Keratinocyte (primary cell): ENCODE data around the gene EEF2K. TPM values are rescaled to one million over a fixed set of nuclear protein-coding genes. Genes with fewer than 3 reads are reported as not detected.

ENCODE experiments used
- DNase-seq: peaks from one replicate; pipeline ENCODE4 v3.0.0-alpha.2; 2011; ENCODE audit warnings: low read depth, missing footprints, low spot score
- FAIRE-seq: peaks from 2 replicates; lab custom pipeline; 2011; peaks lifted over from hg19 to GRCh38; lab: Jason Lieb, UNC
- H2AFZ ChIP-seq: 2 replicates; pipeline ENCODE4 v1.6.0; 2012; ENCODE audit warnings: low read length, control low read depth, inconsistent platforms; ENCODE audit not compliant: control insufficient read depth
- H3K27ac ChIP-seq: 2 replicates; pipeline ENCODE4 v1.5.1; 2011; ENCODE audit warnings: low read length; ENCODE audit not compliant: control insufficient read depth, insufficient read depth
- H3K27me3 ChIP-seq: 3 replicates; pipeline ENCODE4 v1.6.0; 2011; ENCODE audit warnings: low read length; ENCODE audit not compliant: control insufficient read depth, insufficient read depth; ENCODE audit errors: extremely low read depth
- H3K36me3 ChIP-seq, 2 experiments: 2 replicates in 1 of 2; 3 replicates in 1 of 2; pipeline ENCODE4 v1.5.1; 2011; ENCODE audit warnings: low read length in 2 of 2, mild to moderate bottlenecking in 1 of 2; ENCODE audit not compliant: control insufficient read depth in 2 of 2, insufficient read depth in 2 of 2; ENCODE audit errors: extremely low read depth in 1 of 2
- H3K4me1 ChIP-seq: 3 replicates; pipeline ENCODE4 v1.5.1; 2011; ENCODE audit warnings: low read length; ENCODE audit not compliant: control insufficient read depth, insufficient read depth; ENCODE audit errors: extremely low read depth
- H3K4me2 ChIP-seq: 3 replicates; pipeline ENCODE4 v1.6.0; 2011; ENCODE audit warnings: low read depth, low read length; ENCODE audit not compliant: control insufficient read depth, insufficient read depth; ENCODE audit errors: extremely low read depth
- H3K4me3 ChIP-seq, 3 experiments: fragments of 200-600 bp in 1 of 3; sonication (generic) in 1 of 3; 2 replicates in 2 of 3; 3 replicates in 1 of 3; pipeline ENCODE4 v1.5.1; 2011 to 2016; ENCODE audit warnings: low read length in 3 of 3, mild to moderate bottlenecking in 3 of 3, control low read depth in 2 of 3, inconsistent platforms in 1 of 3, low read depth in 1 of 3, mixed read lengths in 1 of 3, mixed run types in 1 of 3, moderate library complexity in 1 of 3; ENCODE audit not compliant: control insufficient read depth in 2 of 3, insufficient read depth in 2 of 3; ENCODE audit errors: extremely low read depth in 1 of 3
- H3K79me2 ChIP-seq: 2 replicates; pipeline ENCODE4 v1.6.0; 2012; ENCODE audit warnings: low read length; ENCODE audit not compliant: control insufficient read depth, insufficient read depth
- H3K9ac ChIP-seq: 3 replicates; pipeline ENCODE4 v1.6.0; 2011; ENCODE audit warnings: low read length; ENCODE audit not compliant: control insufficient read depth, insufficient read depth; ENCODE audit errors: extremely low read depth
- H3K9me1 ChIP-seq: 3 replicates; pipeline ENCODE4 v1.6.0; 2011; ENCODE audit warnings: low read length; ENCODE audit not compliant: control insufficient read depth, insufficient read depth; ENCODE audit errors: extremely low read depth
- H3K9me3 ChIP-seq: 2 replicates; pipeline ENCODE4 v1.5.1; 2012; ENCODE audit warnings: low read depth, low read length; ENCODE audit not compliant: control insufficient read depth
- H4K20me1 ChIP-seq: 3 replicates; pipeline ENCODE4 v1.6.0; 2011; ENCODE audit warnings: low read length; ENCODE audit not compliant: control insufficient read depth, insufficient read depth; ENCODE audit errors: extremely low read depth
- CTCF ChIP-seq, 3 experiments: IDR thresholded peaks in 1 of 3; conservative IDR thresholded peaks in 1 of 3; optimal IDR thresholded peaks in 1 of 3; 2 replicates in 2 of 3; 3 replicates in 1 of 3; pipeline versions ENCODE3 to v1.5.1; 2011; ENCODE audit warnings: low read length in 3 of 3, mild to moderate bottlenecking in 3 of 3, moderate library complexity in 2 of 3, control low read depth in 1 of 3, inconsistent platforms in 1 of 3; ENCODE audit not compliant: insufficient read depth in 2 of 3; ENCODE audit errors: extremely low read depth in 1 of 3
- EZH2 ChIP-seq: IDR thresholded peaks from one replicate; pipeline ENCODE4 v1.6.1; 2012; ENCODE audit warnings: inconsistent platforms, mild to moderate bottlenecking, low read length, moderate library complexity
- dilution Hi-C: fragments of 300-500 bp; cut with MboI; formaldehyde crosslinking; loops from one replicate; pipeline ENCODE4 v1.7.0; 2020; ENCODE audit warnings: low sequenced_read_pairs; ENCODE audit not compliant: extremely low pct_ligation_motif_present
- polyA plus RNA-seq, 5 experiments: library from polyadenylated mRNA; depleted of rRNA in 3 of 5; stranded (reverse) in 3 of 5; stranded (forward) in 1 of 5; unstranded in 1 of 5; fragments of >200 nt; gene quantifications; 1 replicate in 1 of 5; 2 replicates in 3 of 5; 3 replicates in 1 of 5; pipeline versions ENCODE4 v1.2.1 to v1.2.3, GENCODE V29; 2011 to 2012; ENCODE audit warnings: missing spikeins in 2 of 5, low read depth in 1 of 5, low replicate concordance in 1 of 5

EEF2K gene
- polyA plus RNA-seq, 1 donor (not counting 4 experiments of a cell fraction or from before 2014, with no cell fraction given): 7.3 TPM

GRCh38 chr16:22322021-22322471 is 116.0 kb downstream of the EEF2K start:
- H3K27me3 ChIP-seq: no peaks in the 10 kb centered on the region
- no peak overlapping the region for H2AFZ ChIP-seq
- TF ChIP-seq CTCF (optimal IDR thresholded peaks at IDR 0.05 in 1 of 3, IDR thresholded peaks at IDR 0.05 in 1 of 3, conservative IDR thresholded peaks at IDR 0.05 in 1 of 3; ENCODE audit: extremely low read depth in 1 of 3, insufficient read depth in 2 of 3, low read length in 3 of 3) (no peak), EZH2 (no peak)
- no peak overlapping the region for H3K4me3 ChIP-seq
- peaks cover 25 to 58% of the 10 kb centered on the region in 2 experiments for H3K36me3 ChIP-seq
- H3K4me2 ChIP-seq: no peak overlapping the region
- H3K9me3 ChIP-seq: no peaks in the 10 kb centered on the region
- H3K4me1 ChIP-seq: no peaks in the 10 kb centered on the region
- H3K9me1 ChIP-seq: no peaks in the 10 kb centered on the region
- H3K79me2 ChIP-seq: peaks cover 12% of the 10 kb centered on the region
- FAIRE-seq (no peak), DNase-seq (no peak)
- dilution Hi-C loops: no loop called here
- H4K20me1 ChIP-seq: peaks cover 2% of the 10 kb centered on the region
- no peak overlapping the region for H3K9ac ChIP-seq
- H3K27ac ChIP-seq: no peak overlapping the region

GRCh38 chr16:22322741-22323140 is 116.7 kb downstream of the EEF2K start:
- H3K4me3 ChIP-seq: no peak overlapping the region
- H3K4me2 ChIP-seq: no peak overlapping the region
- H2AFZ ChIP-seq: no peak overlapping the region
- H3K27me3 ChIP-seq: no peaks in the 10 kb centered on the region
- H3K4me1 ChIP-seq: no peaks in the 10 kb centered on the region
- no peak for TF ChIP-seq CTCF (optimal IDR thresholded peaks at IDR 0.05 in 1 of 3, IDR thresholded peaks at IDR 0.05 in 1 of 3, conservative IDR thresholded peaks at IDR 0.05 in 1 of 3; ENCODE audit: extremely low read depth in 1 of 3, insufficient read depth in 2 of 3, low read length in 3 of 3)
- DNase-seq: no peak
- H4K20me1 ChIP-seq: peaks cover 2% of the 10 kb centered on the region
- no peak overlapping the region for H3K9ac ChIP-seq
- FAIRE-seq: no peak
- dilution Hi-C loops: no loop called here
- H3K79me2 ChIP-seq: peaks cover 12% of the 10 kb centered on the region
- H3K9me1 ChIP-seq: no peaks in the 10 kb centered on the region
- H3K9me3 ChIP-seq: no peaks in the 10 kb centered on the region
- H3K36me3 ChIP-seq: peaks cover 20 to 56% of the 10 kb centered on the region in 2 experiments
- H3K27ac ChIP-seq: no peak overlapping the region
